ENCODE data around the gene CLUH.

DNA sequence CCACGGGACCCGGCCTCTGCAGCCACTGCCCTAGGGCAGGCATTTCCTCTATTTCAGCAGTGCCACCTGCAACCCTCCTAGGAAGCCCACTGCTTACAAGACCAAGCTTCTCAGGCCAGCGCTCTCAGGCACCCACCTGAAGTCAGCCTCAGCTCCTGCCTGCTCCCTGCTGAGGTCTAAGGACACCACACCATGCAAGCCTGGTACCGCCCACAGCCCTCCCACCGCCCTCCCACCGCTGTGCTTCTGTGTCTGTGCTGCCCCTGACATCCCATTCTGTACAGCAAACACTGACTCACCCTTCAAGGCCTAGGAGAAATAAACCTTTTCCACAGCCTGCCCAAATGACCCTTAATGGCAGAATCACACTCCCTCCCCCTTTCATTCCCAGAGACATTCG is 6.3 kb downstream of the CLUH start:
- TF ChIP-seq POLR2A (IDR thresholded peaks at IDR 0.05): no peak
- TF ChIP-seq, protein P1, sequence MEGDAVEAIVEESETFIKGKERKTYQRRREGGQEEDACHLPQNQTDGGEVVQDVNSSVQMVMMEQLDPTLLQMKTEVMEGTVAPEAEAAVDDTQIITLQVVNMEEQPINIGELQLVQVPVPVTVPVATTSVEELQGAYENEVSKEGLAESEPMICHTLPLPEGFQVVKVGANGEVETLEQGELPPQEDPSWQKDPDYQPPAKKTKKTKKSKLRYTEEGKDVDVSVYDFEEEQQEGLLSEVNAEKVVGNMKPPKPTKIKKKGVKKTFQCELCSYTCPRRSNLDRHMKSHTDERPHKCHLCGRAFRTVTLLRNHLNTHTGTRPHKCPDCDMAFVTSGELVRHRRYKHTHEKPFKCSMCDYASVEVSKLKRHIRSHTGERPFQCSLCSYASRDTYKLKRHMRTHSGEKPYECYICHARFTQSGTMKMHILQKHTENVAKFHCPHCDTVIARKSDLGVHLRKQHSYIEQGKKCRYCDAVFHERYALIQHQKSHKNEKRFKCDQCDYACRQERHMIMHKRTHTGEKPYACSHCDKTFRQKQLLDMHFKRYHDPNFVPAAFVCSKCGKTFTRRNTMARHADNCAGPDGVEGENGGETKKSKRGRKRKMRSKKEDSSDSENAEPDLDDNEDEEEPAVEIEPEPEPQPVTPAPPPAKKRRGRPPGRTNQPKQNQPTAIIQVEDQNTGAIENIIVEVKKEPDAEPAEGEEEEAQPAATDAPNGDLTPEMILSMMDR (IDR thresholded peaks at IDR 0.05): no peak
- TF ChIP-seq POLR2AphosphoS5 (IDR thresholded peaks at IDR 0.05): no peak

Measured in gastroesophageal sphincter (tissue), 3 donors.